Ishikawa (cell line): ENCODE measurements around the gene MYL12B.

Experiments
- CEBPB ChIP-seq: IDR thresholded peaks from 2 replicates; pipeline ENCODE4 v1.6.1; 2012
- CREB1 ChIP-seq: IDR thresholded peaks from 2 replicates; pipeline ENCODE4 v1.6.1; 2012; ENCODE audit warnings: low read depth
- EGR1 ChIP-seq: IDR thresholded peaks from 2 replicates; pipeline ENCODE4 v1.6.1; 2012
- EP300 ChIP-seq: IDR thresholded peaks from 2 replicates; pipeline ENCODE4 v1.6.1; 2012; ENCODE audit warnings: borderline replicate concordance
- FOXM1 ChIP-seq: IDR thresholded peaks from 2 replicates; pipeline ENCODE4 v1.6.1; 2012; ENCODE audit warnings: low read depth, borderline replicate concordance
- MAX ChIP-seq: IDR thresholded peaks from 2 replicates; pipeline ENCODE4 v1.6.1; 2012
- NFIC ChIP-seq: IDR thresholded peaks from 2 replicates; pipeline ENCODE4 v1.6.1; 2012
- RAD21 ChIP-seq: IDR thresholded peaks from 2 replicates; pipeline ENCODE4 v1.6.1; 2012; ENCODE audit warnings: low read depth
- REST ChIP-seq: IDR thresholded peaks from 2 replicates; pipeline ENCODE4 v1.6.1; 2012; ENCODE audit warnings: low read depth, mild to moderate bottlenecking
- TAF1 ChIP-seq: IDR thresholded peaks from 2 replicates; pipeline ENCODE4 v1.6.1; 2012; ENCODE audit warnings: low read depth, mild to moderate bottlenecking
- TCF12 ChIP-seq: IDR thresholded peaks from 2 replicates; pipeline ENCODE4 v1.6.1; 2012; ENCODE audit warnings: low read depth
- TEAD4 ChIP-seq: IDR thresholded peaks from 2 replicates; pipeline ENCODE4 v1.6.1; 2012
- USF1 ChIP-seq: IDR thresholded peaks from 2 replicates; pipeline ENCODE4 v1.6.1; 2012
- YY1 ChIP-seq: IDR thresholded peaks from 2 replicates; pipeline ENCODE4 v1.6.1; 2012; ENCODE audit warnings: low read depth
- ZBTB7A ChIP-seq: IDR thresholded peaks from 2 replicates; pipeline ENCODE4 v1.6.1; 2012; ENCODE audit warnings: low read depth

MYL12B gene

GRCh38 chr18:3261373-3262233 lies at the start of gene MYL12B:
TSS of gene MYL12B (plus strand) at chr18:3262133. CDS start at chr18:3272899, 10,766 bp downstream.
- TF ChIP-seq TAF1 (peak; percentile 82), CREB1 (no peak), EP300 (peak; percentile 80), TEAD4 (peak; percentile 98), EGR1 (0 out of 2 replicates have a peak, but pooled peaks have one; percentile 41), MAX (no peak; the same call in 1 of the 2 replicates), TCF12 (peak; percentile 73), CEBPB (no peak), YY1 (0 out of 2 replicates have a peak, but pooled peaks have one; percentile 17), FOXM1 (0 out of 2 replicates have a peak, but pooled peaks have one; percentile 16)

GRCh38 chr18:3212657-3213056 lies 49.3 kb upstream of the MYL12B start:
- TF ChIP-seq RAD21 (no peak), FOXM1 (no peak), ZBTB7A (no peak), REST (no peak), EP300 (no peak), YY1 (no peak), CREB1 (no peak)

GRCh38 chr18:3213300-3214059 lies 48.5 kb upstream of the MYL12B start:
- TF ChIP-seq EP300: no peak
- no peak for TF ChIP-seq EGR1
- TF ChIP-seq FOXM1: no peak
- no peak for TF ChIP-seq CREB1
- no peak for TF ChIP-seq NFIC
- TF ChIP-seq TCF12: no peak
- TF ChIP-seq ZBTB7A: no peak
- no peak for TF ChIP-seq YY1
- TF ChIP-seq RAD21: no peak
- no peak for TF ChIP-seq TEAD4
- no peak for TF ChIP-seq TAF1
- TF ChIP-seq MAX: no peak
- TF ChIP-seq CEBPB: no peak
- no peak for TF ChIP-seq REST
- no peak for TF ChIP-seq USF1

GRCh38 chr18:3214855-3215637 lies 46.9 kb upstream of the MYL12B start:
- TF ChIP-seq EP300: no peak

- TF ChIP-seq MAX (no peak), USF1 (no peak), CREB1 (no peak), TCF12 (no peak), ZBTB7A (no peak), NFIC (no peak), REST (no peak), FOXM1 (no peak), TAF1 (no peak), CEBPB (no peak), EP300 (no peak), EGR1 (no peak), RAD21 (no peak), TEAD4 (no peak), YY1 (no peak)
Measured at GRCh38 chr18:3216987-3217386, 44.9 kb upstream of the MYL12B start.
